Measurements from ENCODE around the gene PIK3C3. TPM values are rescaled to one million over a fixed set of nuclear protein-coding genes. Genes with fewer than 3 reads are reported as not detected.

Gene PIK3C3
- polyA plus RNA-seq (2012; ENCODE audit: missing spikeins) = 33.7 TPM

GRCh38 chr18:41954827-41955613 is at the start of gene PIK3C3:
TSS of gene PIK3C3 (plus strand) at chr18:41955234. CDS start at chr18:41955292, 58 bp downstream.
- peak; percentile 99 for FAIRE-seq
- peak; percentile 54 for DNase-seq (ENCODE audit: insufficient read length)
- TF ChIP-seq TAF1 (IDR thresholded peaks at IDR 0.05; ENCODE audit: borderline replicate concordance, low read depth, low read length) (0 out of 2 replicates have a peak, but pooled peaks have one; percentile 29), POLR2A (IDR thresholded peaks at IDR 0.05; ENCODE audit: low read depth, low read length) (peak; percentile 55; the same call in 1 of the 2 replicates), POLR2AphosphoS5 (IDR thresholded peaks at IDR 0.05; ENCODE audit: low read depth, low read length) (no peak)

GRCh38 chr18:41905786-41906527 is 49.1 kb upstream of the PIK3C3 start:
- DNase-seq (ENCODE audit: insufficient read length) (no peak), FAIRE-seq (no peak)
- TF ChIP-seq TAF1 (IDR thresholded peaks at IDR 0.05; ENCODE audit: borderline replicate concordance, low read depth, low read length) (no peak), POLR2AphosphoS5 (IDR thresholded peaks at IDR 0.05; ENCODE audit: low read depth, low read length) (no peak), POLR2A (IDR thresholded peaks at IDR 0.05; ENCODE audit: low read depth, low read length) (no peak)

- no peak for TF ChIP-seq POLR2A (IDR thresholded peaks at IDR 0.05; ENCODE audit: low read depth, low read length)
- no peak for TF ChIP-seq POLR2AphosphoS5 (IDR thresholded peaks at IDR 0.05; ENCODE audit: low read depth, low read length)
- no peak for TF ChIP-seq TAF1 (IDR thresholded peaks at IDR 0.05; ENCODE audit: borderline replicate concordance, low read depth, low read length)
- DNase-seq (ENCODE audit: insufficient read length) = peak; percentile 11
- FAIRE-seq = peak; percentile 66
Measured at GRCh38 chr18:41906528-41907146, 48.4 kb upstream of the PIK3C3 start.

- TF ChIP-seq TAF1 (IDR thresholded peaks at IDR 0.05; ENCODE audit: borderline replicate concordance, low read depth, low read length) (no peak), POLR2AphosphoS5 (IDR thresholded peaks at IDR 0.05; ENCODE audit: low read depth, low read length) (no peak), POLR2A (IDR thresholded peaks at IDR 0.05; ENCODE audit: low read depth, low read length) (no peak)
- no peak for FAIRE-seq
Measured at GRCh38 chr18:41917181-41917580, 37.9 kb upstream of the PIK3C3 start.

GRCh38 chr18:41921770-41922169 is 33.3 kb upstream of the PIK3C3 start:
- no peak for DNase-seq (ENCODE audit: insufficient read length)
- no peak for FAIRE-seq
- TF ChIP-seq TAF1 (IDR thresholded peaks at IDR 0.05; ENCODE audit: borderline replicate concordance, low read depth, low read length) (no peak), POLR2A (IDR thresholded peaks at IDR 0.05; ENCODE audit: low read depth, low read length) (no peak), POLR2AphosphoS5 (IDR thresholded peaks at IDR 0.05; ENCODE audit: low read depth, low read length) (no peak)

More at GRCh38 chr18:41917181-41917580, 37.9 kb upstream of the PIK3C3 start:
- DNase-seq (ENCODE audit: insufficient read length) = no peak

GRCh38 chr18:41922176-41922575 is 32.9 kb upstream of the PIK3C3 start:
- TF ChIP-seq POLR2A (IDR thresholded peaks at IDR 0.05; ENCODE audit: low read depth, low read length) (no peak), TAF1 (IDR thresholded peaks at IDR 0.05; ENCODE audit: borderline replicate concordance, low read depth, low read length) (no peak), POLR2AphosphoS5 (IDR thresholded peaks at IDR 0.05; ENCODE audit: low read depth, low read length) (no peak)
- FAIRE-seq = no peak
- no peak for DNase-seq (ENCODE audit: insufficient read length)

- TF ChIP-seq POLR2A (IDR thresholded peaks at IDR 0.05; ENCODE audit: low read depth, low read length) = no peak
- no peak for TF ChIP-seq TAF1 (IDR thresholded peaks at IDR 0.05; ENCODE audit: borderline replicate concordance, low read depth, low read length)
- TF ChIP-seq POLR2AphosphoS5 (IDR thresholded peaks at IDR 0.05; ENCODE audit: low read depth, low read length) = no peak
- DNase-seq (ENCODE audit: insufficient read length) = no peak
- FAIRE-seq = no peak
Measured at GRCh38 chr18:41922841-41923240, 32.2 kb upstream of the PIK3C3 start.

GRCh38 chr18:41923446-41923845 is 31.6 kb upstream of the PIK3C3 start:
- DNase-seq (ENCODE audit: insufficient read length) (no peak), FAIRE-seq (no peak)
- TF ChIP-seq POLR2AphosphoS5 (IDR thresholded peaks at IDR 0.05; ENCODE audit: low read depth, low read length) = no peak
- TF ChIP-seq POLR2A (IDR thresholded peaks at IDR 0.05; ENCODE audit: low read depth, low read length) = no peak
- no peak for TF ChIP-seq TAF1 (IDR thresholded peaks at IDR 0.05; ENCODE audit: borderline replicate concordance, low read depth, low read length)

GRCh38 chr18:41928581-41928980 is 26.5 kb upstream of the PIK3C3 start:
- no peak for TF ChIP-seq POLR2A (IDR thresholded peaks at IDR 0.05; ENCODE audit: low read depth, low read length)
- no peak for TF ChIP-seq TAF1 (IDR thresholded peaks at IDR 0.05; ENCODE audit: borderline replicate concordance, low read depth, low read length)
- no peak for TF ChIP-seq POLR2AphosphoS5 (IDR thresholded peaks at IDR 0.05; ENCODE audit: low read depth, low read length)
- DNase-seq (ENCODE audit: insufficient read length) (no peak), FAIRE-seq (no peak)

- FAIRE-seq = no peak
- no peak for TF ChIP-seq POLR2A (IDR thresholded peaks at IDR 0.05; ENCODE audit: low read depth, low read length)
- TF ChIP-seq TAF1 (IDR thresholded peaks at IDR 0.05; ENCODE audit: borderline replicate concordance, low read depth, low read length) = no peak
- no peak for TF ChIP-seq POLR2AphosphoS5 (IDR thresholded peaks at IDR 0.05; ENCODE audit: low read depth, low read length)
- DNase-seq (ENCODE audit: insufficient read length) = no peak
Measured at GRCh38 chr18:41932899-41933298, 22.1 kb upstream of the PIK3C3 start.

- FAIRE-seq (no peak), DNase-seq (ENCODE audit: insufficient read length) (no peak)
- TF ChIP-seq POLR2A (IDR thresholded peaks at IDR 0.05; ENCODE audit: low read depth, low read length) (no peak), TAF1 (IDR thresholded peaks at IDR 0.05; ENCODE audit: borderline replicate concordance, low read depth, low read length) (no peak), POLR2AphosphoS5 (IDR thresholded peaks at IDR 0.05; ENCODE audit: low read depth, low read length) (no peak)
Measured at GRCh38 chr18:41933778-41934177, 21.3 kb upstream of the PIK3C3 start.

Data from GM12892 (cell line).